Middle frontal gyrus (tissue), 1 donor: ENCODE data around the gene KHDC4.

Experiments used
- DNase-seq: peaks from one replicate; pipeline ENCODE4 v3.0.0-alpha.2; 2015; ENCODE audit warnings: low spot score; ENCODE audit errors: extremely low spot score

Gene KHDC4

GRCh38 chr1:155867766-155868165, 66.4 kb downstream of the KHDC4 start:
- no peak for DNase-seq

- DNase-seq: no peak
Measured at GRCh38 chr1:155864393-155864792, 69.8 kb downstream of the KHDC4 start.
